Calu3 (cell line): Measurements from ENCODE around the gene DAB2. TPM values are rescaled to one million over a fixed set of nuclear protein-coding genes. Genes with fewer than 3 reads are reported as not detected.

Experiments
- BruUV-seq: library from RNA; stranded (reverse); fragments of 400-500 nt; replicated peaks from 2 replicates; lab custom pipeline; 2021; lab: Mats Ljungman, UMichigan
- CTCF ChIA-PET: fragments of 300-600 bp; sonication (Branson Sonifier 250); formaldehyde crosslinking; loops from one replicate; lab custom pipeline; 2022; ENCODE audit warnings: antibody characterized with exemption; lab: Charles Lee
- DNase-seq: peaks from one replicate; pipeline ENCODE4 v3.0.0; 2022
- H3K27ac Mint-ChIP-seq: one replicate; pipeline ENCODE4 v1.8.0; 2022; ENCODE audit warnings: mixed read lengths; ENCODE audit not compliant: unreplicated experiment
- H3K27me3 Mint-ChIP-seq: one replicate; pipeline ENCODE4 v1.8.0; 2022; ENCODE audit warnings: mixed read lengths; ENCODE audit not compliant: unreplicated experiment
- H3K36me3 Mint-ChIP-seq: one replicate; pipeline ENCODE4 v1.8.0; 2022; ENCODE audit warnings: mild to moderate bottlenecking, moderate library complexity, mixed read lengths; ENCODE audit not compliant: insufficient read depth, unreplicated experiment
- H3K4me1 Mint-ChIP-seq: one replicate; pipeline ENCODE4 v1.8.0; 2022; ENCODE audit warnings: mild to moderate bottlenecking, low read depth, mixed read lengths; ENCODE audit not compliant: unreplicated experiment
- H3K4me3 Mint-ChIP-seq: one replicate; pipeline ENCODE4 v1.8.0; 2022; ENCODE audit warnings: mild to moderate bottlenecking, low read depth, moderate library complexity, mixed read lengths; ENCODE audit not compliant: unreplicated experiment
- H3K9me3 Mint-ChIP-seq: one replicate; pipeline ENCODE4 v1.8.0; 2022; ENCODE audit warnings: low read depth, mixed read lengths; ENCODE audit not compliant: unreplicated experiment
- CTCF ChIP-seq: fragments of 200-600 bp; IDR thresholded peaks from one replicate; pipeline ENCODE4 v1.8.0; 2022; ENCODE audit warnings: antibody characterized with exemption; ENCODE audit not compliant: unreplicated experiment
- intact Hi-C: fragments of 100-400 bp; cut with micrococcal nuclease; formaldehyde crosslinking; loops from one replicate; pipeline ENCODE4 v1.10.0; 2022; ENCODE audit not compliant: unreplicated experiment
- total RNA-seq: library from RNA; stranded (reverse); gene quantifications from 2 replicates; pipeline ENCODE4 v1.2.3, GENCODE V29; 2022

DAB2 gene
- total RNA-seq, 1 experiment from 2014 or later = 12.4 TPM

DNA sequence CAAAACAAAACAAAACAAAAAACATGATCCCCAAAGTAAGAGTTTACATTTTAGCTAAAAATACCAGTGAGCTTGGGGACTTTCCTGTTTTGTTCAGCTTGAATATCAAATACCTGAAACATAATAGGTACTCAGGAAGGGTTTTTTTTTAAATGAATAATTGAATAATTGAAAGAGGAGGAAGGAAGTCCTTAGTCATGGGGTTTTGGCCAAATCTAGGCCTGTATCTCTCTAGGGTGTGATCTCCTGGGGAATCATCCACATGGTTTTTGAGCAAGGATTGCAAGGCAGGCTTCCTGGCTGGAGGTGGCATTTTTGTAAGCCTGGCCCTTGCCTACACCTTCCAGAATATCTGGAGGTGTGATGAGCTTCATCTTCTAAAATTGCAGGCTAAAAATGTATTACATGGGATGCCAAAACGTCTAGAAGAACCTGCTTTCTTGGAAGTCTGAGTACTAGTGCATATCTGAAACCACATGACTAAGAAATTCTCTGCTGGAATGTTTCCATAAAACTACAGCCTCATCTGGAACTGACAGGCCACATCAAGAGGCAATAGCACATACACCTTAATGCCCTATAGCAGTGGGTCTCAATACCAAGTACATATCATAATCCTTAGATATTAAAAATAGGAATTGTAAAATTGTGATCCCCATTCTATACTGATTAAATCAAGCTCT is 70.9 kb downstream of the DAB2 start:
- Mint-ChIP-seq H3K36me3 (no peaks in the 10 kb centered on the region), H3K4me3 (no peak overlapping the region), H3K27me3 (no peaks in the 10 kb centered on the region), H3K27ac (no peak overlapping the region), H3K4me1 (peaks cover 10% of the 10 kb centered on the region), H3K9me3 (peaks cover 15% of the 10 kb centered on the region)
- no peak for DNase-seq
- intact Hi-C loops = no loop called here
- BruUV-seq = no TSS peak
- TF ChIP-seq CTCF = no peak
- CTCF ChIA-PET = interaction anchor here (0.6 kb wide), 1 partner anchor 274 kb away, joined by 3 read pairs; no protein-coding TSS in a partner anchor

DNA sequence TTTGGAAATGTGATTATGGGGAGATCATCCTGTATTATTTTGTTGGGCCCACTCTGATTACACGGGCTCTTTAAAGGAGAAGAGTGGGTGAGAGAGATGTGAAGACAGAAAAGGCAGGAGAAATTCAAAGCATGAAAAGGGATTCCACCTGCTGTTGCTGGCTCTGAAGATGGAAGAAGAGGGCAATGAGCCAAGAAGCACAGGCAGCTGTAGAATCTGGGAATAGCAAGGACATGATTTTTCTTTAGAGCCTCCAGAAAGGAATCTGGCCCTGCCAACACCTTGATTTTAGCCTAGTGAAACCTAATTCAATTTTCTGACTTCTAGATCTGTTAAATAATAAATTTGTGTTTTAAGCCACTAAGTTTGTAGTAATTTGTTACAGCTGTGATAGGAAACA is 71.8 kb downstream of the DAB2 start:
- no TSS peak for BruUV-seq
- Mint-ChIP-seq H3K9me3 (peaks cover 15% of the 10 kb centered on the region), H3K4me1 (peaks cover 10% of the 10 kb centered on the region), H3K36me3 (no peaks in the 10 kb centered on the region), H3K27ac (no peak overlapping the region), H3K27me3 (no peaks in the 10 kb centered on the region), H3K4me3 (no peak overlapping the region)
- CTCF ChIA-PET = interaction anchor here (0.6 kb wide), 1 partner anchor 273 kb away, joined by 3 read pairs; no protein-coding TSS in a partner anchor
- no peak for DNase-seq
- intact Hi-C loops = no loop called here
- TF ChIP-seq CTCF = no peak

DNA sequence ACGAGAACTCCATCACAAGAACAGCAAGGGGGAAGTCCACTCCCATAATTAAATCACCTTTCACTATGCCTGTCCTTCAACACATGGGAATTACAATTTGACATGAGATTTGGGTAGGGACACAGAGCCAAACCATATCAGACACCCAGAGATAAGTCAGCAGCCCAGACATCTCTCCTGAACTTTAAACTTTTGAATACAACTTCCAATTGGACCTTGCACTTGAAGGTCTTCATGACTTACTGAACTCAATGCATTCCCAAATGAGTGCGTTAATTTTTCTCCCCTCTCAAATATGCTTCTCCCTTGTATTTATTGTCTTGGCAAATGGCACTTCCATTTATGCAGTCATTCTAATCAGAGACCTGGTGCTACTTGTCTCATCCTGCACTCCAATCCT is 72.6 kb downstream of the DAB2 start:
- no TSS peak for BruUV-seq
- CTCF ChIA-PET = no interaction called here
- no peaks in the 10 kb centered on the region for H3K36me3 Mint-ChIP-seq
- peaks cover 13% of the 10 kb centered on the region for H3K9me3 Mint-ChIP-seq
- no peak for TF ChIP-seq CTCF
- H3K4me3 Mint-ChIP-seq = no peak overlapping the region
- intact Hi-C loops = no loop called here
- H3K27me3 Mint-ChIP-seq = no peaks in the 10 kb centered on the region
- no peak overlapping the region for H3K27ac Mint-ChIP-seq
- H3K4me1 Mint-ChIP-seq = peaks cover 10% of the 10 kb centered on the region
- DNase-seq = no peak

DNA sequence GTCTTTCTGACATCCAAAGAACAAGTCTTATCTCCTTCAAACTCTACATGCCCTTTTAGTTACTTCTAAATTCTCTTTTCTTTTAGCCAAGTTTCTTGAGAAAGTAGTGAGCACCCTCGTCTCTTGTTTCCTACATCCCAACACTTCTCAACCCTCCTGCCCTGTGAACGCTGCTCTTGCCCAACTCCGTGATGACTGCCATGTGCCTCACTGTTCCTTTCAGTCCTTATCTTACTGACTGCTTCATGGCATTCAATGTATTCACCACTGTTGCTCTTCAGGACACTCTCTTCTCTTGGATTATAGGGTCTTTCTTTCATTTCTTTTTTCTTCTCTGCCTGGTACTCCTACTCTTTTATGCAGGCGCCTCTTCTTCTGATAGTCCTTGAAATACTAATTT is 75.3 kb downstream of the DAB2 start:
- DNase-seq = no peak
- intact Hi-C loops = no loop called here
- no peak for TF ChIP-seq CTCF
- CTCF ChIA-PET = no interaction called here
- no peak overlapping the region for H3K27ac Mint-ChIP-seq
- no peaks in the 10 kb centered on the region for H3K27me3 Mint-ChIP-seq
- no peaks in the 10 kb centered on the region for H3K36me3 Mint-ChIP-seq
- H3K9me3 Mint-ChIP-seq = peaks cover 13% of the 10 kb centered on the region
- BruUV-seq = no TSS peak
- H3K4me1 Mint-ChIP-seq = no peaks in the 10 kb centered on the region
- no peak overlapping the region for H3K4me3 Mint-ChIP-seq
